HFFc6 (cell line): ENCODE measurements around the gene CDC42BPA. TPM values are rescaled to one million over a fixed set of nuclear protein-coding genes. Genes with fewer than 3 reads are reported as not detected.

Experiments
- DNase-seq: peaks from one replicate; pipeline ENCODE4 v3.0.0-alpha.2; 2018
- H3K27ac Mint-ChIP-seq: 2 replicates; pipeline ENCODE4 v1.8.0; 2020; ENCODE audit warnings: mild to moderate bottlenecking, mixed read lengths
- H3K27me3 Mint-ChIP-seq: 2 replicates; pipeline ENCODE4 v1.8.0; 2021; ENCODE audit warnings: mild to moderate bottlenecking, moderate library complexity, mixed read lengths; ENCODE audit not compliant: insufficient read depth
- H3K36me3 Mint-ChIP-seq: 2 replicates; pipeline ENCODE4 v1.8.0; 2021; ENCODE audit warnings: low read depth, mixed read lengths
- H3K4me1 Mint-ChIP-seq: 2 replicates; pipeline ENCODE4 v1.8.0; 2020; ENCODE audit warnings: low read depth, mixed read lengths
- H3K4me3 Mint-ChIP-seq: 2 replicates; pipeline ENCODE4 v1.8.0; 2020; ENCODE audit warnings: mild to moderate bottlenecking, moderate library complexity, mixed read lengths
- H3K9me3 Mint-ChIP-seq: 2 replicates; pipeline ENCODE4 v1.8.0; 2020; ENCODE audit warnings: mild to moderate bottlenecking, mixed read lengths
- CTCF ChIP-seq: fragments of 200-600 bp; sonication (generic); IDR thresholded peaks from 2 replicates; pipeline ENCODE4 v1.5.0; 2021; ENCODE audit warnings: antibody characterized with exemption, mild to moderate bottlenecking
- total RNA-seq, 6 experiments: library from RNA; stranded (reverse); fragmentation: NEBNext Ultra II Directional; extraction: Animal tissue kit (Norgen Biotek cat#: 25700); gene quantifications; 2 replicates in 1 of 6; 3 replicates in 5 of 6; pipeline ENCODE4 v1.2.3, GENCODE V29; 2021

CDC42BPA gene
- total RNA-seq, 6 experiments from 2014 or later = 32.8 to 37.8 (median 35.8) TPM

- DNase-seq = no peak
- Mint-ChIP-seq H3K4me1 (peaks cover 4% of the 10 kb centered on the region; the same call in 1 of the 2 replicates), H3K27ac (no peak overlapping the region), H3K27me3 (peaks cover 2% of the 10 kb centered on the region; the same call in 1 of the 2 replicates), H3K36me3 (peaks cover 5% of the 10 kb centered on the region; the same call in 1 of the 2 replicates), H3K4me3 (no peak overlapping the region), H3K9me3 (peaks cover 3% of the 10 kb centered on the region; the same call in 1 of the 2 replicates)
- no peak for TF ChIP-seq CTCF
These were observed 370.2 kb downstream of the CDC42BPA start for GRCh38 chr1:226948051-226948450.

- no peak for DNase-seq
- no peak for TF ChIP-seq CTCF
- H3K27me3 Mint-ChIP-seq = peaks cover 2% of the 10 kb centered on the region; the same call in 1 of the 2 replicates
These were observed 371.5 kb downstream of the CDC42BPA start for GRCh38 chr1:226946841-226947240.

GRCh38 chr1:226946285-226946684 lies 372.0 kb downstream of the CDC42BPA start:
- no peak overlapping the region for H3K27ac Mint-ChIP-seq
- TF ChIP-seq CTCF = no peak
- no peak for DNase-seq
- peaks cover 2% of the 10 kb centered on the region; the same call in 1 of the 2 replicates for H3K27me3 Mint-ChIP-seq
- peaks cover 6% of the 10 kb centered on the region; the same call in 1 of the 2 replicates for H3K4me1 Mint-ChIP-seq
- peaks cover 3% of the 10 kb centered on the region; the same call in 1 of the 2 replicates for H3K9me3 Mint-ChIP-seq
- no peak overlapping the region for H3K4me3 Mint-ChIP-seq
- H3K36me3 Mint-ChIP-seq = peaks cover 5% of the 10 kb centered on the region; the same call in 1 of the 2 replicates

More at GRCh38 chr1:226946841-226947240, 371.5 kb downstream of the CDC42BPA start:
- Mint-ChIP-seq H3K4me1 (peaks cover 6% of the 10 kb centered on the region; the same call in 1 of the 2 replicates), H3K9me3 (peaks cover 3% of the 10 kb centered on the region; the same call in 1 of the 2 replicates), H3K36me3 (peaks cover 5% of the 10 kb centered on the region; the same call in 1 of the 2 replicates), H3K27ac (no peak overlapping the region), H3K4me3 (no peak overlapping the region)

- Mint-ChIP-seq H3K4me1 (peaks cover 10% of the 10 kb centered on the region), H3K36me3 (peaks cover 5% of the 10 kb centered on the region; the same call in 1 of the 2 replicates), H3K9me3 (peaks cover 3% of the 10 kb centered on the region; the same call in 1 of the 2 replicates), H3K27ac (no peak overlapping the region), H3K4me3 (no peak overlapping the region), H3K27me3 (peaks cover 2% of the 10 kb centered on the region; the same call in 1 of the 2 replicates)
- DNase-seq = no peak
- no peak for TF ChIP-seq CTCF
These were observed 372.4 kb downstream of the CDC42BPA start for GRCh38 chr1:226945858-226946245.

- H3K27me3 Mint-ChIP-seq = peaks cover 2% of the 10 kb centered on the region; the same call in 1 of the 2 replicates
- no peak overlapping the region for H3K4me3 Mint-ChIP-seq
- peaks cover 3% of the 10 kb centered on the region; the same call in 1 of the 2 replicates for H3K9me3 Mint-ChIP-seq
- H3K4me1 Mint-ChIP-seq = peaks cover 13% of the 10 kb centered on the region
- DNase-seq = no peak
- H3K27ac Mint-ChIP-seq = no peak overlapping the region
- no peak for TF ChIP-seq CTCF
- peaks cover 5% of the 10 kb centered on the region; the same call in 1 of the 2 replicates for H3K36me3 Mint-ChIP-seq
These were observed 373.0 kb downstream of the CDC42BPA start for GRCh38 chr1:226945106-226945857.
